HepG2 (cell line): Measurements from ENCODE around the gene ZNF605. TPM values are rescaled to one million over a fixed set of nuclear protein-coding genes. Genes with fewer than 3 reads are reported as not detected.

Experiments used
- EZH2 ChIP-seq: conservative IDR thresholded peaks from 2 replicates; pipeline ENCODE4 v1.6.1; 2012; ENCODE audit warnings: mild to moderate bottlenecking, low read depth, low read length, moderate library complexity
- KLF11 ChIP-seq: IDR thresholded peaks from 2 replicates; pipeline ENCODE4 v1.6.1; 2016; ENCODE audit warnings: missing compliant biosample characterization
- MAZ ChIP-seq, 2 experiments: sonication (generic) in 1 of 2; formaldehyde crosslinking in 1 of 2; IDR thresholded peaks; 2 replicates each; pipeline versions ENCODE4 v1.5.0 to v1.6.1; 2012 to 2020; ENCODE audit warnings: low read depth in 2 of 2, mild to moderate bottlenecking in 2 of 2, borderline replicate concordance in 1 of 2, improper control_type of control experiment in 1 of 2, low read length in 1 of 2, missing genetic modification reagents in 1 of 2, moderate library complexity in 1 of 2
- NFIC ChIP-seq: IDR thresholded peaks from 2 replicates; pipeline ENCODE4 v1.6.1; 2012; ENCODE audit warnings: mild to moderate bottlenecking, low read length, inconsistent platforms
- POLR2G ChIP-seq: fragments of 200-400 bp; formaldehyde crosslinking; IDR thresholded peaks from 2 replicates; pipeline ENCODE4 v1.6.1; 2018; ENCODE audit warnings: mild to moderate bottlenecking, low read depth, low read length, moderate library complexity
- RAD51 ChIP-seq: fragments of 450-650 bp; IDR thresholded peaks from 2 replicates; pipeline ENCODE4 v1.6.1; 2016; ENCODE audit warnings: borderline replicate concordance
- RBM22 ChIP-seq: fragments of 200-400 bp; formaldehyde crosslinking; optimal IDR thresholded peaks from 2 replicates; pipeline ENCODE3; 2017; ENCODE audit warnings: mild to moderate bottlenecking, low read length, moderate library complexity
- RXRA ChIP-seq: sonication (generic); formaldehyde crosslinking; IDR thresholded peaks from 2 replicates; pipeline ENCODE4 v1.5.1; 2020; ENCODE audit warnings: missing genetic modification reagents
- ZMYM3 ChIP-seq: sonication (generic); formaldehyde crosslinking; IDR thresholded peaks from 2 replicates; pipeline ENCODE4 v1.5.1; 2020; ENCODE audit warnings: mild to moderate bottlenecking, missing genetic modification reagents
- ZNF124 ChIP-seq: sonication (generic); formaldehyde crosslinking; IDR thresholded peaks from 2 replicates; pipeline ENCODE4 v1.4.0; 2020; ENCODE audit warnings: missing genetic modification reagents
- ZNF274 ChIP-seq: sonication (generic); formaldehyde crosslinking; IDR thresholded peaks from 2 replicates; pipeline ENCODE4 v1.5.1; 2020; ENCODE audit warnings: mild to moderate bottlenecking, missing genetic modification reagents
- ZNF367 ChIP-seq: sonication (generic); formaldehyde crosslinking; IDR thresholded peaks from 2 replicates; pipeline ENCODE4 v1.4.0; 2020; ENCODE audit warnings: missing genetic modification reagents, borderline replicate concordance
- ZNF572 ChIP-seq: sonication (generic); formaldehyde crosslinking; IDR thresholded peaks from 2 replicates; pipeline ENCODE4 v1.5.1; 2020; ENCODE audit warnings: mild to moderate bottlenecking, missing genetic modification reagents
- ZNF589 ChIP-seq: sonication (generic); formaldehyde crosslinking; conservative IDR thresholded peaks from 2 replicates; pipeline ENCODE4 v1.8.0; 2022; ENCODE audit warnings: mild to moderate bottlenecking, moderate library complexity, missing genetic modification reagents
- ZNF615 ChIP-seq: sonication (generic); formaldehyde crosslinking; IDR thresholded peaks from 2 replicates; pipeline ENCODE4 v1.5.0; 2020; ENCODE audit warnings: mild to moderate bottlenecking, missing genetic modification reagents, borderline replicate concordance
- ZNF749 ChIP-seq: sonication (generic); formaldehyde crosslinking; IDR thresholded peaks from 2 replicates; pipeline ENCODE4 v1.8.0; 2022; ENCODE audit warnings: mild to moderate bottlenecking, missing genetic modification reagents, moderate library complexity, borderline replicate concordance
- ZNF775 ChIP-seq: sonication (generic); formaldehyde crosslinking; IDR thresholded peaks from 2 replicates; pipeline ENCODE4 v1.4.0; 2020; ENCODE audit warnings: missing genetic modification reagents, mild to moderate bottlenecking, moderate library complexity, borderline replicate concordance
- ZNF790 ChIP-seq: sonication (generic); formaldehyde crosslinking; IDR thresholded peaks from 2 replicates; pipeline ENCODE4 v1.8.0; 2022; ENCODE audit warnings: missing genetic modification reagents, mild to moderate bottlenecking, borderline replicate concordance
- ZNF878 ChIP-seq: sonication (generic); formaldehyde crosslinking; IDR thresholded peaks from 2 replicates; pipeline ENCODE4 v1.8.1; 2023; ENCODE audit warnings: mild to moderate bottlenecking, missing genetic modification reagents, moderate library complexity
- ZSCAN22 ChIP-seq: sonication (generic); formaldehyde crosslinking; IDR thresholded peaks from 2 replicates; pipeline ENCODE4 v1.4.0; 2020; ENCODE audit warnings: mild to moderate bottlenecking, missing genetic modification reagents
- polyA plus RNA-seq, 8 experiments: library from polyadenylated mRNA; depleted of rRNA in 3 of 8; stranded (reverse) in 7 of 8; unstranded in 1 of 8; fragments of >200 nt; fragmentation: Illumina TruSeq in 4 of 8; extraction: Trizol in 4 of 8; gene quantifications; 2 replicates each; pipeline versions ENCODE4 v1.2.1 to v1.2.3, GENCODE V29; 2011 to 2016; ENCODE audit warnings: low read depth in 4 of 8, missing spikeins in 1 of 8, mixed read lengths in 1 of 8; ENCODE audit not compliant: insufficient read depth in 1 of 8
- total RNA-seq, 5 experiments: library from RNA; depleted of rRNA; stranded (reverse); fragments of >200 nt; fragmentation: Illumina TruSeq; extraction: Trizol; gene quantifications; 2 replicates each; pipeline ENCODE4 v1.2.3, GENCODE V29; 2016; ENCODE audit warnings: low read depth in 1 of 5
- TF ChIP-seq, protein P1 (sequence below): sonication (generic); formaldehyde crosslinking; IDR thresholded peaks from 2 replicates; pipeline ENCODE4 v1.8.0; 2022; ENCODE audit warnings: mild to moderate bottlenecking, missing genetic modification reagents; ENCODE audit not compliant: insufficient replicate concordance
- TF ChIP-seq, protein P2 (sequence below): sonication (generic); formaldehyde crosslinking; IDR thresholded peaks from 2 replicates; pipeline ENCODE4 v1.8.0; 2023; ENCODE audit warnings: mild to moderate bottlenecking, missing genetic modification reagents
- TF ChIP-seq, protein P3 (sequence below): sonication (generic); formaldehyde crosslinking; IDR thresholded peaks from 2 replicates; pipeline ENCODE4 v1.5.0; 2020; ENCODE audit warnings: mild to moderate bottlenecking, missing genetic modification reagents, borderline replicate concordance

ZNF605 gene
- total and polyA plus RNA-seq, 2 of the 13 experiments (the other 11 are each of a cell fraction or from before 2014, with no cell fraction given): 6.7 to 6.8 TPM

DNA sequence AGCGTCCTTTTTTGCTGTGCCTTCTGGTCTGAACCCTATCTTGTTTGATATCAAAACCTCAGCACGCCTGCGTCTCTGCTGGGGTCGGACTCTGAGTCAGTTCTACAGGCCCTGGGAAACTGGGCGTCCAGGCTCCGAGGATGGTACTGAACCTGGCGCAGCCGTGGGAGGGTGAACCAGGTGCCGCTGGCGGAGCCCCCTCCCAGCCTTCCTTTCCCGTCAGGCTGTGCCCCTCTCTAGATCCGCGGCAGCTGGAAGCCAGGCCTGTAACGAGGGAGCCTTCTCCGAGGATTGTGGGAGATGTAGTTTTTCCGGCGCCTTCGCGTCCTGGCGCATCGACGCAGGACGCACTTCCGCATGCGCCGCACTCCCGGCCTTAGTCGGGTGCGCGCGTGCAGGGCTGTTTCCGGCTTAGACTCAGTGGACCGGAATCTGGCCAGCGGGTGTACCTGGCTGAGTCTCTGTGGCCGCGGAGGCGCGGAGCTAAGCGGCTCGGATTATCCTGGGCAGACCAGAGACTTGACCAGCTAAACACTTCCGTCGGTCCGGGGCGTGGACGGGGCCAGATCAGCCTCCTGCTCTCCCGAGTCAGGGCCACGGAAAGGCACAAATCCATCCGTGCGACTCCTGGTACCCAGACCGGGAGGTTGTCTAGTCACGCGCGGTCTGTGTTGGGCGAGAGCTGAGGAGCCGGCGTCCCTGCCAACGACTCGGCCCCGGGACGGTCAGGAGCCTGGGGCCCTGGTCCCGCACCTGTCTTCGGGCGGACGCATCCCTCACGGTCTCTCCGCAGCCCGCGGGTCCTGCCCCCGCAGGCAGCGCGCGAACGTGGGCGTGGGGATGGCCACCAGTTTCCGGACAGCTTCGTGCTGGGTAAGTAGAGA, 30.1 kb upstream of the ZNF605 start, which contains the start of gene ZNF26 (continued):
- TF ChIP-seq ZNF367 (CRISPR knock-in tag): no peak
- TF ChIP-seq RAD51: no peak
- no peak for TF ChIP-seq RBM22
- peak; percentile 85; the same call in 1 of the 2 replicates for TF ChIP-seq ZNF124
- no peak; the same call in 1 of the 2 replicates for TF ChIP-seq KLF11 (CRISPR knock-in tag)
- no peak for TF ChIP-seq ZNF878 (CRISPR knock-in tag)
- no peak for TF ChIP-seq ZNF274 (CRISPR knock-in tag)
- TF ChIP-seq ZNF790: no peak
- TF ChIP-seq ZNF615 (CRISPR knock-in tag): no peak
- TF ChIP-seq, protein P1, sequence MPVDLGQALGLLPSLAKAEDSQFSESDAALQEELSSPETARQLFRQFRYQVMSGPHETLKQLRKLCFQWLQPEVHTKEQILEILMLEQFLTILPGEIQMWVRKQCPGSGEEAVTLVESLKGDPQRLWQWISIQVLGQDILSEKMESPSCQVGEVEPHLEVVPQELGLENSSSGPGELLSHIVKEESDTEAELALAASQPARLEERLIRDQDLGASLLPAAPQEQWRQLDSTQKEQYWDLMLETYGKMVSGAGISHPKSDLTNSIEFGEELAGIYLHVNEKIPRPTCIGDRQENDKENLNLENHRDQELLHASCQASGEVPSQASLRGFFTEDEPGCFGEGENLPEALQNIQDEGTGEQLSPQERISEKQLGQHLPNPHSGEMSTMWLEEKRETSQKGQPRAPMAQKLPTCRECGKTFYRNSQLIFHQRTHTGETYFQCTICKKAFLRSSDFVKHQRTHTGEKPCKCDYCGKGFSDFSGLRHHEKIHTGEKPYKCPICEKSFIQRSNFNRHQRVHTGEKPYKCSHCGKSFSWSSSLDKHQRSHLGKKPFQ (CRISPR knock-in tag): no peak
- TF ChIP-seq NFIC: no peak
- peak; percentile 86 for TF ChIP-seq POLR2G
- TF ChIP-seq, protein P2, sequence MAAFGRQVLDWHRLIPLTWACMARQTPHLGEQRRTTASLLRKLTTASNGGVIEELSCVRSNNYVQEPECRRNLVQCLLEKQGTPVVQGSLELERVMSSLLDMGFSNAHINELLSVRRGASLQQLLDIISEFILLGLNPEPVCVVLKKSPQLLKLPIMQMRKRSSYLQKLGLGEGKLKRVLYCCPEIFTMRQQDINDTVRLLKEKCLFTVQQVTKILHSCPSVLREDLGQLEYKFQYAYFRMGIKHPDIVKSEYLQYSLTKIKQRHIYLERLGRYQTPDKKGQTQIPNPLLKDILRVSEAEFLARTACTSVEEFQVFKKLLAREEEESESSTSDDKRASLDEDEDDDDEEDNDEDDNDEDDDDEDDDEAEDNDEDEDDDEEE (CRISPR knock-in tag): no peak; the same call in 1 of the 2 replicates
- no peak for TF ChIP-seq ZNF775 (CRISPR knock-in tag)
- TF ChIP-seq, protein P3, sequence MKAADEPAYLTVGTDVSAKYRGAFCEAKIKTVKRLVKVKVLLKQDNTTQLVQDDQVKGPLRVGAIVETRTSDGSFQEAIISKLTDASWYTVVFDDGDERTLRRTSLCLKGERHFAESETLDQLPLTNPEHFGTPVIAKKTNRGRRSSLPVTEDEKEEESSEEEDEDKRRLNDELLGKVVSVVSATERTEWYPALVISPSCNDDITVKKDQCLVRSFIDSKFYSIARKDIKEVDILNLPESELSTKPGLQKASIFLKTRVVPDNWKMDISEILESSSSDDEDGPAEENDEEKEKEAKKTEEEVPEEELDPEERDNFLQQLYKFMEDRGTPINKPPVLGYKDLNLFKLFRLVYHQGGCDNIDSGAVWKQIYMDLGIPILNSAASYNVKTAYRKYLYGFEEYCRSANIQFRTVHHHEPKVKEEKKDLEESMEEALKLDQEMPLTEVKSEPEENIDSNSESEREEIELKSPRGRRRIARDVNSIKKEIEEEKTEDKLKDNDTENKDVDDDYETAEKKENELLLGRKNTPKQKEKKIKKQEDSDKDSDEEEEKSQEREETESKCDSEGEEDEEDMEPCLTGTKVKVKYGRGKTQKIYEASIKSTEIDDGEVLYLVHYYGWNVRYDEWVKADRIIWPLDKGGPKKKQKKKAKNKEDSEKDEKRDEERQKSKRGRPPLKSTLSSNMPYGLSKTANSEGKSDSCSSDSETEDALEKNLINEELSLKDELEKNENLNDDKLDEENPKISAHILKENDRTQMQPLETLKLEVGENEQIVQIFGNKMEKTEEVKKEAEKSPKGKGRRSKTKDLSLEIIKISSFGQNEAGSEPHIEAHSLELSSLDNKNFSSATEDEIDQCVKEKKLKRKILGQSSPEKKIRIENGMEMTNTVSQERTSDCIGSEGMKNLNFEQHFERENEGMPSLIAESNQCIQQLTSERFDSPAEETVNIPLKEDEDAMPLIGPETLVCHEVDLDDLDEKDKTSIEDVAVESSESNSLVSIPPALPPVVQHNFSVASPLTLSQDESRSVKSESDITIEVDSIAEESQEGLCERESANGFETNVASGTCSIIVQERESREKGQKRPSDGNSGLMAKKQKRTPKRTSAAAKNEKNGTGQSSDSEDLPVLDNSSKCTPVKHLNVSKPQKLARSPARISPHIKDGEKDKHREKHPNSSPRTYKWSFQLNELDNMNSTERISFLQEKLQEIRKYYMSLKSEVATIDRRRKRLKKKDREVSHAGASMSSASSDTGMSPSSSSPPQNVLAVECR (CRISPR knock-in tag): peak; percentile 99
- peak; percentile 82 for TF ChIP-seq RXRA (CRISPR knock-in tag)
- TF ChIP-seq ZNF589: no peak; the same call in 1 of the 2 replicates
- no peak for TF ChIP-seq ZMYM3 (CRISPR knock-in tag)
- TF ChIP-seq EZH2: no peak
- no peak for TF ChIP-seq ZNF749
- TF ChIP-seq ZSCAN22 (CRISPR knock-in tag): no peak
- TF ChIP-seq MAZ (IDR thresholded peaks at IDR 0.05; ENCODE audit: borderline replicate concordance, low read depth, low read length): peak; percentile 24; the same call in 1 of the 2 replicates
- TF ChIP-seq MAZ (CRISPR knock-in tag; IDR thresholded peaks at IDR 0.05; ENCODE audit: low read depth): peak; percentile 87
- TF ChIP-seq ZNF572: no peak
